Measurements from ENCODE around the gene GSDMA. TPM values are rescaled to one million over a fixed set of nuclear protein-coding genes. Genes with fewer than 3 reads are reported as not detected.
"Not testable (repeated sequence)": the region's sequence is repeated elsewhere in the genome, so short reads cannot be mapped to it uniquely, and the experiment has no call there.

GSDMA gene
- total RNA-seq, 1 donor from 2014 or later, result not detected

DNA sequence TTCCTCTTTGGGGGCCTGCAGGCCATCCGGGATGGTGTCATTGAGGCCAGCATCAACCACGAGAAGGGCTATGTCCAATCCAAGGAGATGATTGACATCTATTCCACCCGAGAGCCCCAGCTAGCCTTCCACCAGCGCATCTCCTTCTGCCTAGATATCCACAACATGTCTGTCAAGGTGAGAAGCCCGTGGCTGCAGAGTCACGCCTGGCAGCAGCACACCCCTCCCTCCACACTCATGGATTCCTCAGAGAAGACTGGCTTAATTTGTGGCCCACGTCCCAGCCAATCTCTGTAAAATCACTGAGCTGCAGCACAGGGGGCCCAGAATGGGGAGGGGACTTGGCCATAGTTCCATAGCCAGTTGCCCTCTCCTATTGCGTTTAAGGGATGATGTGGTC, 33.4 kb downstream of the GSDMA start:
- no peak for DNase-seq (ENCODE audit: low read depth in 2 of 2)

DNA sequence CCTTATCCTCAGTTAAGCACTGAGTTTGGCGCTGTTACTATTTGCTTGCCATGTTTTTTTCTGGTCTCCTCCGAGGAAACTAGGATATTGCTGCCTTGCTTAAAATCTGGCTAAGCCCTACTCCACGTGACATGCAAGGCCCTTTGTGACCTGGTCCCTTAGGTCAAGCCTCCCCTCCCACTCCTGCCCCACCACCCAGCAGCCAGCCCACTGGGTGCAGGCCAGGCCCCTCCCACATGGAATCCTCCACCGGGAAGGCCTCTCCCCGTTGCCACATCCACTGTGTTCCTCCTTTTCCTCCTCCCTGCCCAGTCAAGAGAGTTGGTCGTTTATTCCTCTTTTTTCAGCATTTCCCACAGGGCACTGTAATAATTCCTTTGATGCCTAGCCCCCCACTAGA, 34.0 kb downstream of the GSDMA start:
- DNase-seq (ENCODE audit: low read depth in 2 of 2), result no peak

DNA sequence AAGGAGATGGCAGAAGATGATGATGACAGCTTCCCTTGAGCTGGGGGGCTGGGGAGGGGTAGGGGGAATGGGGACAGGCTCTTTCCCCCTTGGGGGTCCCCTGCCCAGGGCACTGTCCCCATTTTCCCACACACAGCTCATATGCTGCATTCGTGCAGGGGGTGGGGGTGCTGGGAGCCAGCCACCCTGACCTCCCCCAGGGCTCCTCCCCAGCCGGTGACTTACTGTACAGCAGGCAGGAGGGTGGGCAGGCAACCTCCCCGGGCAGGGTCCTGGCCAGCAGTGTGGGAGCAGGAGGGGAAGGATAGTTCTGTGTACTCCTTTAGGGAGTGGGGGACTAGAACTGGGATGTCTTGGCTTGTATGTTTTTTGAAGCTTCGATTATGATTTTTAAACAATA, 34.7 kb downstream of the GSDMA start:
- DNase-seq (ENCODE audit: low read depth in 2 of 2), result no peak

DNA sequence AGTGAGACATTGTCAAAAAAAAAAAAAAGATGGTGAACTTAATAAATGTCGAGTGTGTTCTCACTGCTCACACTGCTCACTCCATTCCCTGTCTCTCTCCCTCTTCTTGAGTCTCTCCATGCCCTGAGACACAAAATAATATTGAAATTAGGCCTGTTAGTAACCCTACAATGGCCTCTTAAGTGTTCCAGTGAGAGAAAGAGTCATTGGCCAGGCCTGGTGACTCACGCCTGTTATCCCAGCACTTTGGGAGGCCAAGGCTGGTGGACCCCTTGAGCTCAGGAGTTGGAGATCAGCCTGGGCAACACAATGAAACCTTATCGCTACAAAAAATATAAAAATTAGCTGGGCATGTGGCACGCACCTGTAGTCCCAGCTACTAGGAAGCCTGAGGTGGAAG, 36.3 kb downstream of the GSDMA start:
- no peak for DNase-seq (ENCODE audit: low read depth in 2 of 2)

DNA sequence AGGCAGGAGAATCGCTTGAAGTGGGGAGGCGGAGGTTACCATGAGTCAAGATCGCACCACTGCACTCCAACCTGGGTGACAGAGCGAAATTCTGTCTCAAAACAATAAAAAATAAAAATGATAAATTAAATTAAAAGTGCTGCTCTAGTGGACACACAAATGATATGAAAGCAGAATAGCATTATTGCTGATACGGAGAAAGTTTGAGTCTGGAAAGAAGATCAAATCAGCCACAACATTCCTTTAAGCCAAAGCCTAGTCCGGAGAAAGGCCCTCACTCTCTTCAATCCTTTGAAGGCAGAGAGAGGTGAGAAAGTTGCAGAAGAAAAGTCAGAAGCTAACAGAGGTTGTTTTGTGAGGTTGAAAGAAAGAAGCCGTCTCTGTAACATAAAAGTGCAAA, 37.4 kb downstream of the GSDMA start:
- no peak for DNase-seq (ENCODE audit: low read depth in 2 of 2)

DNA sequence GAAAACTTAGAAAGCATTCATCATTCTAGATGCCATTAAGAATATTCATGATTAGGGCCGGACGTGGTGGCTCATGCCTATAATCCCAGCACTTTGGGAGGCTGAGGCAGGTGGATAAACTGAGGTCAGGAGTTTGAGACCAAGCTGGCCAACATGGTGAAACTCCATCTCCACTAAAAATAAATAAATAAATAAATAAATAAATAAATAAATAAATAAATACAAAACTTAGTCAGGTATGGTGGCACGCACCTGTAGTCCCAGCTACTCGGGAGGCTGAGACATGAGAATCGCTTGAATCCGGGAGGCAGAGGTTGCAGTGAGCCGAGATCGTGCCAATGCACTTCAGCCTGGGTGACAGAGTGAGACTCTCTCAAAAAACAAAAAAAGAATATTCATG, 38.5 kb downstream of the GSDMA start:
- DNase-seq (ENCODE audit: low read depth in 2 of 2), result not testable (repeated sequence)

DNA sequence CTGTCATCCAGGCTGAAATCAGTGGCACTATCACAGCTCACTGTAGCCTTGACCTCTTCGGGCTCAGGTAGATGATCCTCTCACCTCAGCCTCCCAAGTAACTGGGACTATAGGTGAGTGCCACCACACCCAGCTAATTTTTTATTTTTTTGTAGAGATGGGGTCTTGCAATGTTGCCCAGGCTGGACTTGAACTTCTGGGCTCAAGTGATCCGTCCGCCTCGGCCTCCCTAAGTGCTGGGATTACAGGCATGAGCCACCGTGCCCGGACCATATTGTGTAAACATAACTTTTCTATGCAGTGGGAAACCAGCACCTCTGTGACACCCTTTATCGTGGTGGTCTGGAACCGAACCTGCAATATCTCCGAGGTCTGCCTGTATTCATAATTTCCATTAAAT, 41.3 kb downstream of the GSDMA start:
- DNase-seq (ENCODE audit: low read depth in 2 of 2), result no peak

DNA sequence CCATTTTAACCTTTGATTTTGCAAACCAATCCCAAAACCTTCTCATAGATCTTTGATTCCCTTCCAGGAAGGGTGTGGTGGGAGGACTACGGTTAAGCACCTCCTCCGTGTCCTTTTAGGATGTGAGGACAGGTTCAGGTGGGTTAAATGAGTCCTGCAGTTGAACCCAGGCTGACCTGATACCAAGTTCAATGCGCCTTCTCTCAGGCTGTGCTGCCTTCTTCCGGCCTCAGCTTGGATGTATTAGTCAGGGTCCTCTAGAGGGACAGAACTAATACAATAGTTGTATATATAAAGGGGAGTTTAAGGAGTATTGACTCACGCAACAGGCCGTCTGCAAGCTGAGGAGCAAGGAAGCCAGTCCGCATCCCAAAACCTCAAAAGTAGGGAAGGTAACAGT, 41.9 kb downstream of the GSDMA start:
- DNase-seq (ENCODE audit: low read depth in 2 of 2), result no peak

DNA sequence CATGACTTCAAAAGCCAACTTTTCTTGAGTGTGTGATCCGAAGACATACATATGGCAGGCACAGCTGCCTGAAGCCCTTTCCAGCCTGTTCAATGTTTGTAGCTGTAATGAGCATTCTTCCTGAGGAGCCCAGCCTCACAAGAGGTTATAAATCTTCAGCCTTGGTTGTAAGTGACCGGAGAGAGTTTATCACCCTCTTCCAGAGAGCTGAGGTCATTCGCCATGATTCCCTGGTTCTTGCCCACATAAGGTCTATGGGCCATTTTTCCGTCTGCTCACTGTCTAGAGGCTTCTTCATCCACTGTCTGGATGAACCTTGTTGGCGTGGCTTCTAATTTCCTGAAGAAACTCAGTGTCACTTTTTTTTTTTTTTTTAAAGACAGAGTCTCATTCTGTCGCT, 42.7 kb downstream of the GSDMA start:
- DNase-seq (ENCODE audit: low read depth in 2 of 2), result no peak

DNA sequence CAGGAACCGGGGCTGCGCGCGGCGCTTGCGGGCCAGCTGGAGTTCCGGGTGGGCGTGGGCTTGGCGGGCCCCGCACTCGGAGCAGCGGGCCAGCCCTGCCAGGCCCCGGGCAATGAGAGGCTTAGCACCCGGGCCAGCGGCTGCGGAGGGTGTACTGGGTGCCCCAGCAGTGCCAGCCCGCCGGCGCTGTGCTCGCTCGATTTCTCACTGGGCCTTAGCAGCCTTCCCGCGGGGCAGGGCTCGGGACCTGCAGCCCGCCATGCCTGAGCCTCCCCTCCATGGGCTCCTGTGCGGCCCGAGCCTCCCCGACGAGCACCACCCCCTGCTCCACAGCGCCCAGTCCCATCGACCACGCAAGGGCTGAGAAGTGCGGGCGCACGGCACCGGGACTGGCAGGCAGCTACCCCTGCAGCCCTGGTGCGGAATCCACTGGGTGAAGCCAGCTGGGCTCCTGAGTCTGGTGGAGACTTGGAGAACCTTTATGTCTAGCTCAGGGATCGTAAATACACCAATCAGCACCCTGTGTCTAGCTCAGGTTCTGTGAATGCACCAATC, 48.2 kb downstream of the GSDMA start:
- DNase-seq (ENCODE audit: low read depth in 2 of 2), result not testable (repeated sequence)

DNA sequence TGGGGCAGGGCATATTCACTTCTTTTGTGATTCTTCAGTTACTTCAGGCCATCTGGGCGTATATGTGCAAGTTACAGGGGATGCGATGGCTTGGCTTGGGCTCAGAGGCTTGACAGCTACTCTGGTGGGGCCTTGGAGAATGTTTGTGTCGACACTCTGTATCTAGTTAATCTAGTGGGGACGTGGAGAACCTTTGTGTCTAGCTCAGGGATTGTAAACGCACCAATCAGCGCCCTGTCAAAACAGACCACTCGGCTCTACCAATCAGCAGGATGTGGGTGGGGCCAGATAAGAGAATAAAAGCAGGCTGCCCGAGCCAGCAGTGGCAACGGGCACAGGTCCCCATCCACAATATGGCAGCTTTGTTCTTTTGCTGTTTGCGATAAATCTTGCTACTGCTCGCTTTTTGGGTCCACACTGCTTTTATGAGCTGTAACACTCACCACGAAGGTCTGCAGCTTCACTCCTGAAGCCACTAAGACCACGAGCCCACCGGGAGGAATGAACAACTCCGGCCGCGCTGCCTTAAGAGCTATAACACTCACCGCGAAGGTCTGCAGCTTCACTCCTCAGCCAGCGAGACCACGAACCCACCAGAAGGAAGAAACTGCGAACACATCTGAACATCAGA, 49.3 kb downstream of the GSDMA start:
- not testable (repeated sequence) for DNase-seq (ENCODE audit: low read depth in 2 of 2)

DNA sequence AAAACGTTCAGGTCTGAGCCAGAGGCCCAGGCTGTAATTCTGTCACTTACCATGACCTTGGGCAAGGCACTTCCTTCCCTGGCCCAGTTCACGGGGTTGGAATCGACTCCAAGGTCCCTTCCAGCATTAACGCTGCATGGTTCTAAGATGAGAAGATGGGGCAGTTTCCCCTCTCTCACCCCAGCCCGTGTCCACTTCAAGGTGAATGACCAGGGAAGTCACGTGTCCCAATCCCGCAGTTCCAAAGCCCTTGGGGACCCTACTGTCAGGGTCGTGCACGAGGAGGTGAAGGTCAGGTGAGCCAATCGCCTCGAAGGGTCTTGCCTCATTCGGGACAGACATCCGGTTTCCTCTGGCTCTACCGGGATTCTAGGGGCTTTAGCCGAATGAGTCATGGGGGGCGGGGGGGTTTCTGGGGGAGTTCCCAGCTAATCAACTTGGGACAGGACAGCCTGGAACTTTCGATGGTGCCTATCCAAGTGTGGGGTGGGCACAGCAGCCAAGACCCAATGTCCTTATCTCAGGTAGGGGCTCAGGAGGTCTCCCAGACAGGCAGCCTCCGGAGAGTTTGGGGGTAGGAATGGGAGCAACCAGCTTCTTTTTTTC, 51.7 kb downstream of the GSDMA start:
- DNase-seq (ENCODE audit: low read depth in 2 of 2), result peak; percentile 28 to 82

DNA sequence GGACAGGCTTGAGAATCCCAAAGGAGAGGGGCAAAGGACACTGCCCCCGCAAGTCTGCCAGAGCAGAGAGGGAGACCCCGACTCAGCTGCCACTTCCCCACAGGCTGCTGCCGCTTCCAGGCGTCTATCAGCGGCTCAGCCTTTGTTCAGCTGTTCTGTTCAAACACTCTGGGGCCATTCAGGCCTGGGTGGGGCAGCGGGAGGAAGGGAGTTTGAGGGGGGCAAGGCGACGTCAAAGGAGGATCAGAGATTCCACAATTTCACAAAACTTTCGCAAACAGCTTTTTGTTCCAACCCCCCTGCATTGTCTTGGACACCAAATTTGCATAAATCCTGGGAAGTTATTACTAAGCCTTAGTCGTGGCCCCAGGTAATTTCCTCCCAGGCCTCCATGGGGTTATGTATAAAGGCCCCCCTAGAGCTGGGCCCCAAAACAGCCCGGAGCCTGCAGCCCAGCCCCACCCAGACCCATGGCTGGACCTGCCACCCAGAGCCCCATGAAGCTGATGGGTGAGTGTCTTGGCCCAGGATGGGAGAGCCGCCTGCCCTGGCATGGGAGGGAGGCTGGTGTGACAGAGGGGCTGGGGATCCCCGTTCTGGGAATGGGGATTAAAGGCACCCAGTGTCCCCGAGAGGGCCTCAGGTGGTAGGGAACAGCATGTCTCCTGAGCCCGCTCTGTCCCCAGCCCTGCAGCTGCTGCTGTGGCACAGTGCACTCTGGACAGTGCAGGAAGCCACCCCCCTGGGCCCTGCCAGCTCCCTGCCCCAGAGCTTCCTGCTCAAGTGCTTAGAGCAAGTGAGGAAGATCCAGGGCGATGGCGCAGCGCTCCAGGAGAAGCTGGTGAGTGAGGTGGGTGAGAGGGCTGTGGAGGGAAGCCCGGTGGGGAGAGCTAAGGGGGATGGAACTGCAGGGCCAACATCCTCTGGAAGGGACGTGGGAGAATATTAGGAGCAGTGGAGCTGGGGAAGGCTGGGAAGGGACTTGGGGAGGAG, 52.5 kb downstream of the GSDMA start, which contains the start of gene CSF3:
Gene CSF3, plus strand, starts transcription at position 436 of the 993 bp plus-strand sequence. Its CDS starts 35 bp downstream, at position 471.
- DNase-seq (ENCODE audit: low read depth in 2 of 2), result peak; percentile 25 to 59

DNA sequence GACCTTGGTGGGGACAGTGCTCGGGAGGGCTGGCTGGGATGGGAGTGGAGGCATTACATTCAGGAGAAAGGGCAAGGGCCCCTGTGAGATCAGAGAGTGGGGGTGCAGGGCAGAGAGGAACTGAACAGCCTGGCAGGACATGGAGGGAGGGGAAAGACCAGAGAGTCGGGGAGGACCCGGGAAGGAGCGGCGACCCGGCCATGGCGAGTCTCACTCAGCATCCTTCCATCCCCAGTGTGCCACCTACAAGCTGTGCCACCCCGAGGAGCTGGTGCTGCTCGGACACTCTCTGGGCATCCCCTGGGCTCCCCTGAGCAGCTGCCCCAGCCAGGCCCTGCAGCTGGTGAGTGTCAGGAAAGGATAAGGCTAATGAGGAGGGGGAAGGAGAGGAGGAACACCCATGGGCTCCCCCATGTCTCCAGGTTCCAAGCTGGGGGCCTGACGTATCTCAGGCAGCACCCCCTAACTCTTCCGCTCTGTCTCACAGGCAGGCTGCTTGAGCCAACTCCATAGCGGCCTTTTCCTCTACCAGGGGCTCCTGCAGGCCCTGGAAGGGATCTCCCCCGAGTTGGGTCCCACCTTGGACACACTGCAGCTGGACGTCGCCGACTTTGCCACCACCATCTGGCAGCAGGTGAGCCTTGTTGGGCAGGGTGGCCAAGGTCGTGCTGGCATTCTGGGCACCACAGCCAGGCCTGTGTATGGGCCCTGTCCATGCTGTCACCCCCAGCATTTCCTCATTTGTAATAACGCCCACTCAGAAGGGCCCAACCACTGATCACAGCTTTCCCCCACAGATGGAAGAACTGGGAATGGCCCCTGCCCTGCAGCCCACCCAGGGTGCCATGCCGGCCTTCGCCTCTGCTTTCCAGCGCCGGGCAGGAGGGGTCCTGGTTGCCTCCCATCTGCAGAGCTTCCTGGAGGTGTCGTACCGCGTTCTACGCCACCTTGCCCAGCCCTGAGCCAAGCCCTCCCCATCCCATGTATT, 53.5 kb downstream of the GSDMA start:
- DNase-seq (ENCODE audit: low read depth in 2 of 2), result peak in 1 of 2 donors; percentile 18

DNA sequence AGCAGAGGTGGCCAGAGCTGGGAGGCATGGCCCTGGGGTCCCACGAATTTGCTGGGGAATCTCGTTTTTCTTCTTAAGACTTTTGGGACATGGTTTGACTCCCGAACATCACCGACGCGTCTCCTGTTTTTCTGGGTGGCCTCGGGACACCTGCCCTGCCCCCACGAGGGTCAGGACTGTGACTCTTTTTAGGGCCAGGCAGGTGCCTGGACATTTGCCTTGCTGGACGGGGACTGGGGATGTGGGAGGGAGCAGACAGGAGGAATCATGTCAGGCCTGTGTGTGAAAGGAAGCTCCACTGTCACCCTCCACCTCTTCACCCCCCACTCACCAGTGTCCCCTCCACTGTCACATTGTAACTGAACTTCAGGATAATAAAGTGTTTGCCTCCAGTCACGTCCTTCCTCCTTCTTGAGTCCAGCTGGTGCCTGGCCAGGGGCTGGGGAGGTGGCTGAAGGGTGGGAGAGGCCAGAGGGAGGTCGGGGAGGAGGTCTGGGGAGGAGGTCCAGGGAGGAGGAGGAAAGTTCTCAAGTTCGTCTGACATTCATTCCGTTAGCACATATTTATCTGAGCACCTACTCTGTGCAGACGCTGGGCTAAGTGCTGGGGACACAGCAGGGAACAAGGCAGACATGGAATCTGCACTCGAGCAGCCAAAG, 54.7 kb downstream of the GSDMA start:
- DNase-seq (ENCODE audit: low read depth in 2 of 2), result peak in 1 of 2 donors; percentile 41

DNA sequence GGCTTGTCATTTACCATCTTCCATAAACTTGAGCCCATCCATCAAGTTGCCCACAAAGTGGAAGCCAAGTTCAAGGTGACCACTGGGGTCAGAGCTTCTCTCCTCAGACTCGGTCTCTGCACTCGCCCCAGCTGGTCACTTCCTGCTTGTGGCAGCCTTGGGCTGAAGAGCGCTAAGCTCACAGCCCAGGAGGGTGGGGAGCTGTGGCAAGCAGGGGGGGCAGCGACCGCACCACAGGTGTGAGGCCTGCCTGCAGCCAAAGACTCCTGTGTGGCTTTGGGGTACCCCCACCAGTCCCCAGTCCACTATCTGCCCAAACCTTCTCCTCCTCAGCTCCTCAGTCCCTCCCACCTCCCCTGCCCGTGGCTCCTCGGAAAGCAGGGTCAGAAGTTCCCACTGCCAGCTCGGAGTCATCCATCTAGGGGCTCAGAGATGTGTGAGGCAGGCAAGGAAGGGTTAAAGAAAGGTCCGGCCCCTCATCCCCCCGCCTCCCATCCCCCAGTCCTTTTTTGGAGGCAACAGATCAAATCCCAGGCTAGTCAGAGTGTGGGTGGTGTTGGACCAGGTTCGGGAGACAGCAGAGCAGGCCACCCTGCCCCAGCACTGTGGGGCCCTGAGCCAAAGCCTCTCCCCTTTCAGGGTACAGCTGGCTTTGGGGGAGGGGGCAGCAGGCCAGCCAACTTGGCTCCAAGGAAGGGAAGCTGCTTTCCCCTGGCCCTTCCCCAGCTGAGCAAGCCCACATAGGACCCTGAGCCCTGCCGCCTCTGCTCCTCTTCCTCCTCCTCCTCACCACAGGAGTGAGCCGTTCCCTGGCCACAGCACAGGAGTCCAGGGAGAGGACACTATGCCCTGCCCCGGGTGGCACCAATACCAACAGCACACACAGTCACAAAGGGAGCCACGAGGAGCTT, 55.7 kb downstream of the GSDMA start:
- peak; percentile 24 to 52 for DNase-seq (ENCODE audit: low read depth in 2 of 2)

DNA sequence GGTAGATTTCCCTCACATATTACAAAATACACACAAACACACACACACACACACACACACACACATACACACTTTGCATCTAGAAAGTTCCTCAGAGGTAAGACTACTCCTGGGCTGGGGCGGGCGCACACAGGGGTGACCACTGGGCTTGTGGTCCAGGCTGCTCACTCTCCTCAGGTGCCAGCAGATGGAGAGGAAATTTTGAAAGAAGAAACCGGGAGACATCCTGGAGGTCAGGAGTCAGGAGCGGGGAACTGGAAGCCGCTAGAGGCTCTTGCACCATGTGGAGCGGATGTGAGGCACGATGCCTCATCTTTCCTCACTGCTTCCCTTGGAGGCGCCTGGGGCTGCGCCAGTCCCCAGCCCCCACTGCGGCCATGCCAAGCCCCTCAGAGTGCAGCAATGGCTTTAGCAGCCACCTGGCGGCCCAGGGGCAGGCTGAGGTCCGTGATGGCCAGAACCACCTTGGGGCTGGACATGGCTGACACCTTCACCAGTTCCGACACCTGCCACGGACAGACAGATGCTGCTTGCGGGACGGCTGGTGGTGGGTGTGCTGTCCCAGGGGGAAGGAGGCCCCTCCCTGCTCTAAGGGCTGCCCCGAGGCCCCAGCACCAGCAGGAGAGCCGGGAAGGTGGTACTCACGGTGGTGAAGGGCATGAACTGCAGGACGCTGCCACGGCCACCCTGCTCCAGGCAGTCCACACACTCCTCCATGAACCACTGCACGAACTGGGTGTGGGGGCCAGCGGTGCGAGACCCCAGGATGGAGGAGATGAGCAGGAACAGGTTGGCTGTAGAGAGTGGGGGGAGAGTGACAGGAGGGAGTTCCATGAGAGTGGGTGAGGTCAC, 56.6 kb downstream of the GSDMA start:
- DNase-seq (ENCODE audit: low read depth in 2 of 2), result peak; percentile 54 to 96

DNA sequence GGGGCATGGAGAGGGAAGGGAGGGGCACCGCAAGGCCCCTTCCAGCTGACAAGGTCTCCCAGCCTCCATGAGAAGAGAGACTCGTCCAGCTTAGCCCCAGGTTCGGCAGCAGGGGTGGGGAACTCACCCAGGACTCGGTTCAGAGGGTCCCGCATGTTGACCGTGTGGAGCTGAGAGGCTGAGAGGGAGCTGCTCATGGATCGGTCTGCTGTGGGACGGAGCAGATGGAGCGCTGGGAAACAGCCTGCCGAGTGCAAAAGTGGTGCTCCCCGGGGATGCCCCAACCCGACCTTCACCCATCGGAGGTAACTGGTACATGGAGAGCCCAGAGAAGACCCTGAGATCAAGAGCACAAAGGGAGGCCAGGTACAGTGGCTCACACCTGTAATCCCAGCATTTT, 57.3 kb downstream of the GSDMA start:
- no peak for DNase-seq (ENCODE audit: low read depth in 2 of 2)
